Heart right ventricle (tissue), 16 donors: ENCODE results near the gene ATF6B. TPM values are rescaled to one million over a fixed set of nuclear protein-coding genes. Genes with fewer than 3 reads are reported as not detected.

Experiments used
- ATAC-seq, 8 donors: fragments of 200-7000 bp; cut with Tn5 transposase; one replicate each; pipeline ENCODE4 v1.9.1; 2020; ENCODE audit warnings: mild to moderate bottlenecking in 8 of 8, moderate library complexity in 8 of 8, moderate number of reproducible peaks in 1 of 8
- DNase-seq, 2 donors: peaks; one replicate each; pipeline ENCODE4 v3.0.0-alpha.2; 2020
- H3K27ac ChIP-seq, 10 donors: fragments of 200-600 bp; sonication (generic) in 2 of 10; one replicate each; pipeline versions ENCODE4 v1.5.0 to v1.8.0; 2020 to 2022; ENCODE audit warnings: mild to moderate bottlenecking in 3 of 10
- H3K27me3 ChIP-seq, 7 donors: fragments of 200-600 bp; one replicate each; pipeline ENCODE4 v1.8.0; 2021 to 2022; ENCODE audit warnings: mild to moderate bottlenecking in 2 of 7
- H3K36me3 ChIP-seq, 9 donors: fragments of 200-600 bp; sonication (generic) in 1 of 9; one replicate each; pipeline versions ENCODE4 v1.5.0 to v1.8.0; 2020 to 2022; ENCODE audit warnings: mild to moderate bottlenecking in 2 of 9
- H3K4me1 ChIP-seq, 9 donors: fragments of 200-600 bp; sonication (generic) in 1 of 9; one replicate each; pipeline versions ENCODE4 v1.5.0 to v1.8.0; 2020 to 2022; ENCODE audit warnings: mild to moderate bottlenecking in 4 of 9
- H3K4me3 ChIP-seq, 10 donors: fragments of 200-600 bp; sonication (generic) in 2 of 10; one replicate each; pipeline versions ENCODE4 v1.5.0 to v1.8.0; 2020 to 2022; ENCODE audit warnings: mild to moderate bottlenecking in 7 of 10, moderate library complexity in 2 of 10
- H3K9me3 ChIP-seq, 11 donors: fragments of 200-600 bp in 10 of 11; sonication (generic) in 2 of 11; one replicate each; pipeline versions ENCODE4 v1.5.0 to v1.8.0; 2013 to 2022; ENCODE audit warnings: mild to moderate bottlenecking in 2 of 11, control low read depth in 1 of 11, moderate library complexity in 1 of 11
- CTCF ChIP-seq, 9 donors: fragments of 200-600 bp; sonication (generic) in 2 of 9; IDR thresholded peaks; one replicate each; pipeline versions ENCODE4 v1.5.0 to v1.8.0; 2021 to 2022; ENCODE audit warnings: antibody characterized with exemption in 9 of 9, mild to moderate bottlenecking in 5 of 9, moderate library complexity in 1 of 9
- WGBS, 2 donors: extraction: QIAGEN DNeasy Blood & Tissue Kit; methylation state at CpG; one replicate each; pipeline ENCODE4 v1.1.7; 2013; ENCODE audit warnings: inconsistent platforms in 1 of 2; 5-methylcytosine and 5-hydroxymethylcytosine counted together
- intact Hi-C, 10 donors: fragments of 100-400 bp; cut with DNase I; formaldehyde crosslinking; loops; one replicate each; pipeline versions ENCODE4 v1.11.1 to v1.14.2; 2022
- polyA plus RNA-seq, 2 donors: library from polyadenylated mRNA; stranded (reverse); fragments of 200-250 nt; gene quantifications; one replicate each; pipeline ENCODE4 v1.2.3, GENCODE V29; 2013
- total RNA-seq, 10 donors: library from RNA; stranded (reverse); fragmentation: NEBNext Ultra II Directional in 3 of 10; extraction: Animal tissue kit (Norgen Biotek cat#: 25700) in 3 of 10; gene quantifications; one replicate each; pipeline versions ENCODE4 v1.2.1 to v1.2.4, GENCODE V29; 2021 to 2023
- donor health status: Arrhythmogenic right ventricular cardiomyopathy.
- donor health status: ischemic (EF 13 %, LVEDD 7.1; RV severe dilation, severe dysfunction).
- donor health status: healthy with polysubstance abuse.
- donor health status: DM: no; HTN: yes; CAD: no.
- donor health status: DM: no; HTN: no; CAD: no.
- donor health status: ischemic (EF 25% LVEDD 6.9; RV normal size, moderate dysfunction).
- donor health status: ischemic (EF 25% LVEDD 5.7; RV mildly dilated, moderate dysfunction).
- donor health status: healthy.
- donor health status: DM: yes; HTN: yes; CAD: no.
- donor health status: Ischemic cardiomyopathy.
- donor health status: ischemic (EF 35%, LVEDD 5.7; RV mildly dilated, moderate dysfunction).
- donor health status: nonischemic (EF 11% LVEDD 7.7; RV severe dilation, severe dysfunction).
- donor health status: DM: yes; HTN: yes; CAD: no.
- donor health status: PGD.
- donor health status: ischemic (EF 29% LVEDD 5.4; RV normal size, mild dysfunction).
- donor health status: nonischemic (EF 23%, LVEDD 6.1; RV moderate dilation, normal function).

Gene ATF6B
- total and polyA plus RNA-seq, 12 donors, result 20.1 to 47.0 (median 29.4) TPM

DNA sequence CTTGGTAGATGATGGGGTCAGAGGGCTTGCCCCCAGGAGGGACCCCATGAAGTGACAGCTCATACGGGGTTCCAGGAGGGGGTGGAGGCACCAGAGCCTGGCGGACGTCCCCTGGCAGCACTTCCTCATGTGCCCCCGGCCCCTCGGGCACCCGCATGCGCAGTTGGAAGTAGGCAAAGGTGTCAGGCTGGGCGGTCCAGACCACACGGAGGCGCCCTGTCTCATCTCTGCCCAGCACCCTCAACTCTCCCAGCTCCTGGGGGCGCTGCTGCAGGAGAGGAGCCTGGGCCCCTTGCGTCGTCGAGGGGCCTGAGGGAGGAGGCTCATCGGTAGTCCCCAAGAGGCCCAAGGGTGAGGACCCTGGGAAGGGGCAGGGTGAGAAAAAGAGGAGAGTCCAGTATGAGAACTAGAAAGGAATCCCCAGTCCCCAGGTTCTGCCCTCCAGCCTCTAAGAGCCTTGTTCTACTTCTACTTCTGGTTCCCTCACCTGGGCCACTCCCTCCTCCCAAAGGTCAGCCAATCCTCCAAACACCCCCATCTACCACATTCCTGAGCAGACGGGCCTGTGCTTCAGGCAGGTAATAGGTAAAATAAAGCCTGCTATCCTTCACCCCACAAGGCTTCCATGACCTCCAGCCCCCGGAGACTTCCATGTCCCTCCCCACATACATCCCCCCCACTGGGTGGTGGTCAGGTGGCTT is 42.1 kb downstream of the ATF6B start:
- Histone ChIP-seq H3K9me3 (no peaks in the 10 kb centered on the region), H3K27me3 (peaks cover 0 to 27% (median 3%) of the 10 kb centered on the region in 7 donors), H3K27ac (peak overlapping the region in 7 of 10 donors; percentile 1 to 87 (median 77)), H3K4me3 (no peak overlapping the region), H3K4me1 (peaks cover 5 to 46% (median 25%) of the 10 kb centered on the region in 9 donors), H3K36me3 (peaks cover 0 to 89% (median 11%) of the 10 kb centered on the region in 9 donors)
- intact Hi-C loops, result no loop called here
- DNase-seq, result no peak
- no peak for ATAC-seq
- 87 to 91% methylated on average over 17 of the region's 17 CpGs for WGBS, 2 donors
- TF ChIP-seq CTCF (IDR thresholded peaks at IDR 0.05), result no peak

DNA sequence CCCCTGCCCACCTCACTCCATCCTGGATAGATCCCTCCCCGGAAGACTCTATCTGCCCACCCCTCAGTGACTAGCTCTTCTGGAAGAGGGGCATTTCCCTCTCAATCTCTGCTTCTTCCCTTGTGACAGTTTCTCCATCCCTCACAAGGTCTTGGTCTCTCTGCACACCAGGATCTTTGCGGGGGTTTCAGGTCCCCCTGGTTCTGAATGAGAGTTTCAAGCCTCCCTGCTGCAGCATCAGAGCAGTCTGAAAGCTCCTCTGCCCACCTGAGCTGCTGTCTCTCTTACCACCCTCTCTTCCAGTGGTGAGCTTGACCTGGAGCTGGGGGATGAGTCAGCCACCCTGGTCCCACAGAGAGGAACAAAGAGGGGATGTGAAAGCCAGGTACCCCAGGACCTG is 43.3 kb downstream of the ATF6B start:
- Histone ChIP-seq H3K27me3 (peaks cover 0 to 27% (median 3%) of the 10 kb centered on the region in 7 donors), H3K4me1 (peaks cover 5 to 53% (median 25%) of the 10 kb centered on the region in 9 donors), H3K27ac (no peak overlapping the region), H3K36me3 (peaks cover 0 to 89% (median 6%) of the 10 kb centered on the region in 9 donors), H3K4me3 (no peak overlapping the region), H3K9me3 (no peaks in the 10 kb centered on the region)
- intact Hi-C loops, result no loop called here
- 88 to 100% methylated on average over 2 of the region's 2 CpGs for WGBS, 2 donors
- no peak for ATAC-seq
- TF ChIP-seq CTCF (IDR thresholded peaks at IDR 0.05), result no peak
- DNase-seq, result no peak

- DNase-seq (no peak), ATAC-seq (no peak)
- TF ChIP-seq CTCF (IDR thresholded peaks at IDR 0.05), result no peak
- Histone ChIP-seq H3K9me3 (no peaks in the 10 kb centered on the region), H3K4me3 (no peak overlapping the region), H3K27ac (peak overlapping the region in 2 of 10 donors; percentile 34 to 78), H3K4me1 (peaks cover 5 to 53% (median 25%) of the 10 kb centered on the region in 9 donors), H3K27me3 (peaks cover 0 to 27% (median 3%) of the 10 kb centered on the region in 7 donors), H3K36me3 (peaks cover 0 to 89% (median 9%) of the 10 kb centered on the region in 9 donors)
- intact Hi-C loops, result no loop called here
- 92% methylated on average over 22 of the region's 22 CpGs for WGBS, 2 donors
Observed at GRCh38 chr6:32083812-32084768, 44.0 kb downstream of the ATF6B start.

DNA sequence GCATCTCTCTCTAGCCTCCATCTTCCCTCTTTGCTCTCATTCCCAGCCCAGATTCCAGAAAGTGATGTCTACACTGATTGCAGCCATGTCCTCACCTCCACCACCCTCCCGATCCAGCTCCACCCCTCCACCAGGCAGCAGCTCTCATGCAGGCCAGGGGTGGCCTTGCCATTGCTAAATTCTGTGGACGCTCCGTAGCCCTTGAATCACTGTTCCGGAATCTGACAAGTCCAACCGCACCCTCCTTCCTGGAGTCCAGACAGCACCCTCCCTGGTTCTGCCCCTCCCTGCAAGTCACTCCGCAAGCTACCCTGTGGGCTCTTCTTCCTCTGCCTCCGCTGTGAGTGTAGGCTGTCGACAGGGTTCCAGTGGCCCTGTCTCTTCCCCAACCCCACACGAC is 45.1 kb downstream of the ATF6B start:
- TF ChIP-seq CTCF (IDR thresholded peaks at IDR 0.05), result no peak
- Histone ChIP-seq H3K9me3 (no peaks in the 10 kb centered on the region), H3K27me3 (peaks cover 0 to 23% (median 3%) of the 10 kb centered on the region in 7 donors), H3K36me3 (peaks cover 0 to 91% (median 9%) of the 10 kb centered on the region in 9 donors), H3K4me1 (peaks cover 5 to 46% (median 20%) of the 10 kb centered on the region in 9 donors), H3K4me3 (no peak overlapping the region), H3K27ac (peak overlapping the region in 7 of 10 donors; percentile 45 to 78 (median 58))
- intact Hi-C loops, result no loop called here
- ATAC-seq (peak in 6 of 8 donors; percentile 18 to 60 (median 40)), DNase-seq (peak in 1 of 2 donors; percentile 48)
- WGBS, 2 donors, result 53 to 65% methylated on average over 9 of the region's 9 CpGs
